H1 (cell line): Measurements from ENCODE around the gene NGEF. TPM values are rescaled to one million over a fixed set of nuclear protein-coding genes. Genes with fewer than 3 reads are reported as not detected.

Experiments
- CTCF ChIA-PET: fragments of 300-600 bp; sonication (Branson Sonifier 250); formaldehyde crosslinking; loops from one replicate; lab custom pipeline; 2021; ENCODE audit not compliant: partially characterized antibody; lab: Charles Lee
- POLR2A ChIA-PET: fragments of 300-600 bp; sonication (Branson Sonifier 250); formaldehyde crosslinking; loops from one replicate; lab custom pipeline; 2021; ENCODE audit warnings: inconsistent platforms; ENCODE audit not compliant: partially characterized antibody; lab: Charles Lee
- DNase-seq, 2 experiments: peaks; one replicate each; pipeline versions ENCODE4 v3.0.0 to v3.0.0-alpha.2; 2010 to 2022; ENCODE audit warnings: low spot score in 2 of 2, low read depth in 1 of 2, mixed read lengths in 1 of 2
- FAIRE-seq: peaks from 2 replicates; lab custom pipeline; 2011; peaks lifted over from hg19 to GRCh38; lab: Jason Lieb, UNC
- H2AFZ ChIP-seq: 2 replicates; pipeline ENCODE4 v1.8.1; 2012; ENCODE audit warnings: low read length, inconsistent platforms
- H2AK5ac ChIP-seq: 2 replicates; pipeline ENCODE4 v1.6.1; 2013; ENCODE audit warnings: low read depth, low read length
- H2BK120ac ChIP-seq: replicated peaks from 2 replicates; pipeline ENCODE3; 2013; ENCODE audit warnings: low read depth, low read length, inconsistent platforms
- H2BK12ac ChIP-seq: 2 replicates; pipeline ENCODE4 v1.6.1; 2013; ENCODE audit warnings: low read depth, low read length
- H2BK15ac ChIP-seq: 2 replicates; pipeline ENCODE4 v1.6.1; 2013; ENCODE audit warnings: low read length
- H2BK20ac ChIP-seq: 2 replicates; pipeline ENCODE4 v1.6.1; 2013; ENCODE audit warnings: low read length
- H2BK5ac ChIP-seq: 2 replicates; pipeline ENCODE4 v1.6.1; 2013; ENCODE audit warnings: low read depth, low read length
- H3K14ac ChIP-seq: 2 replicates; pipeline ENCODE4 v1.6.1; 2013; ENCODE audit warnings: inconsistent platforms; ENCODE audit not compliant: insufficient read length
- H3K18ac ChIP-seq: 2 replicates; pipeline ENCODE4 v1.6.1; 2013; ENCODE audit warnings: low read length; ENCODE audit errors: extremely low read depth
- H3K23ac ChIP-seq: 2 replicates; pipeline ENCODE4 v1.6.1; 2013; ENCODE audit warnings: inconsistent platforms; ENCODE audit not compliant: insufficient read length
- H3K23me2 ChIP-seq: 2 replicates; pipeline ENCODE4 v1.6.1; 2013; ENCODE audit warnings: low read depth, low read length
- H3K27ac ChIP-seq: 2 replicates; pipeline ENCODE4 v1.6.1; 2011; ENCODE audit warnings: low read depth, low read length, inconsistent platforms
- H3K27me3 ChIP-seq, 4 experiments: replicated peaks in 1 of 4; 1 replicate in 1 of 4; 2 replicates in 3 of 4; pipeline versions ENCODE4 v1.6.1 to v1.8.1; 2011 to 2013; ENCODE audit warnings: low read length in 3 of 4, mild to moderate bottlenecking in 3 of 4, inconsistent platforms in 2 of 4, mixed read lengths in 2 of 4, moderate library complexity in 1 of 4; ENCODE audit not compliant: control insufficient read depth in 3 of 4, insufficient read depth in 3 of 4; ENCODE audit errors: extremely low read depth in 1 of 4
- H3K36me3 ChIP-seq, 4 experiments: 2 replicates each; pipeline versions ENCODE4 v1.6.1 to v1.8.1; 2011 to 2013; ENCODE audit warnings: mild to moderate bottlenecking in 4 of 4, low read length in 3 of 4, moderate library complexity in 2 of 4, control low read depth in 1 of 4, inconsistent platforms in 1 of 4; ENCODE audit not compliant: insufficient read depth in 4 of 4, control insufficient read depth in 2 of 4
- H3K4ac ChIP-seq: replicated peaks from 2 replicates; pipeline ENCODE3; 2013; ENCODE audit warnings: low read length, low read depth, mixed read lengths, inconsistent platforms; ENCODE audit not compliant: insufficient read length
- H3K4me1 ChIP-seq, 4 experiments: replicated peaks in 1 of 4; 1 replicate in 1 of 4; 2 replicates in 3 of 4; pipeline versions ENCODE4 v1.6.1 to v1.8.1; 2011 to 2013; ENCODE audit warnings: low read length in 3 of 4, inconsistent platforms in 2 of 4, mixed read lengths in 1 of 4; ENCODE audit not compliant: insufficient read depth in 4 of 4, control insufficient read depth in 3 of 4
- H3K4me2 ChIP-seq, 2 experiments: 2 replicates each; pipeline versions ENCODE4 v1.6.1 to v1.8.1; 2011 to 2013; ENCODE audit warnings: low read depth in 2 of 2, low read length in 2 of 2, control low read depth in 1 of 2, inconsistent platforms in 1 of 2, mild to moderate bottlenecking in 1 of 2; ENCODE audit not compliant: insufficient read depth in 1 of 2
- H3K4me3 ChIP-seq, 4 experiments: fragments of 200-600, 300-600 bp in 1 of 4; sonication (generic), shearing (Covaris generic), sonication (Bioruptor Twin) in 1 of 4; 2 replicates each; pipeline versions ENCODE4 v1.5.1 to v1.8.1; 2011 to 2016; ENCODE audit warnings: low read length in 4 of 4, low read depth in 3 of 4, control low read depth in 2 of 4, inconsistent platforms in 2 of 4, mild to moderate bottlenecking in 2 of 4, mixed read lengths in 1 of 4, moderate library complexity in 1 of 4; ENCODE audit not compliant: insufficient read depth in 2 of 4; ENCODE audit errors: extremely low read depth in 1 of 4
- H3K56ac ChIP-seq: replicated peaks from 2 replicates; pipeline ENCODE3; 2013; ENCODE audit warnings: low read depth, mild to moderate bottlenecking, mixed read lengths, low read length, inconsistent platforms; ENCODE audit not compliant: insufficient read length
- H3K79me1 ChIP-seq: 2 replicates; pipeline ENCODE4 v1.6.1; 2013; ENCODE audit warnings: low read depth, low read length, control low read depth
- H3K79me2 ChIP-seq, 2 experiments: 2 replicates each; pipeline versions ENCODE4 v1.6.1 to v1.8.1; 2012 to 2013; ENCODE audit warnings: low read length in 2 of 2, mild to moderate bottlenecking in 2 of 2, inconsistent platforms in 1 of 2; ENCODE audit not compliant: insufficient read depth in 2 of 2, control insufficient read depth in 1 of 2
- H3K9ac ChIP-seq, 4 experiments: replicated peaks in 1 of 4; 1 replicate in 1 of 4; 2 replicates in 3 of 4; pipeline versions ENCODE4 v1.6.1 to v1.8.1; 2011 to 2013; ENCODE audit warnings: low read depth in 3 of 4, low read length in 3 of 4, control low read depth in 2 of 4, mild to moderate bottlenecking in 2 of 4, moderate library complexity in 2 of 4, inconsistent platforms in 1 of 4; ENCODE audit errors: extremely low read depth in 1 of 4
- H3K9me3 ChIP-seq, 2 experiments: 2 replicates each; pipeline versions ENCODE4 v1.6.1 to v1.8.1; 2012 to 2013; ENCODE audit warnings: mild to moderate bottlenecking in 2 of 2, moderate library complexity in 2 of 2, control low read depth in 1 of 2, inconsistent platforms in 1 of 2, low read depth in 1 of 2, low read length in 1 of 2, mixed read lengths in 1 of 2; ENCODE audit not compliant: insufficient read depth in 2 of 2
- H4K20me1 ChIP-seq, 2 experiments: replicated peaks in 1 of 2; 2 replicates each; pipeline versions ENCODE3 to v1.8.1; 2011 to 2013; ENCODE audit warnings: inconsistent platforms in 2 of 2, low read length in 2 of 2, mild to moderate bottlenecking in 1 of 2; ENCODE audit not compliant: insufficient read depth in 2 of 2, control insufficient read depth in 1 of 2
- H4K5ac ChIP-seq: 2 replicates; pipeline ENCODE4 v1.6.1; 2013; ENCODE audit warnings: low read length, low read depth, mixed read lengths, inconsistent platforms; ENCODE audit not compliant: insufficient read length
- H4K8ac ChIP-seq: 2 replicates; pipeline ENCODE4 v1.8.0; 2013; ENCODE audit warnings: mild to moderate bottlenecking, moderate library complexity, low read length, inconsistent platforms; ENCODE audit not compliant: insufficient read depth; ENCODE audit errors: extremely low read depth
- H4K91ac ChIP-seq: replicated peaks from 2 replicates; pipeline ENCODE3; 2013; ENCODE audit warnings: low read length, mixed read lengths, inconsistent platforms; ENCODE audit not compliant: insufficient read length
- BRCA1 ChIP-seq: IDR thresholded peaks from 2 replicates; pipeline ENCODE4 v1.6.1; 2012; ENCODE audit warnings: low read depth, low read length, improper control_type of control experiment
- HDAC2 ChIP-seq, 2 experiments: fragments of 300-600 bp in 1 of 2; sonication (generic) in 1 of 2; IDR thresholded peaks; 2 replicates each; pipeline ENCODE4 v1.6.1; 2011 to 2012; ENCODE audit warnings: low read depth in 2 of 2, low read length in 2 of 2, mild to moderate bottlenecking in 2 of 2, moderate library complexity in 2 of 2, borderline replicate concordance in 1 of 2, inconsistent platforms in 1 of 2
- RAD21 ChIP-seq, 2 experiments: IDR thresholded peaks in 1 of 2; conservative IDR thresholded peaks in 1 of 2; 2 replicates each; pipeline ENCODE4 v1.6.1; 2011; ENCODE audit warnings: low read depth in 2 of 2, low read length in 2 of 2, improper control_type of control experiment in 1 of 2, inconsistent platforms in 1 of 2, mild to moderate bottlenecking in 1 of 2, moderate library complexity in 1 of 2
- WGBS, 2 experiments: shearing (Covaris generic) in 1 of 2; methylation state at CpG; one replicate each; pipeline versions ENCODE4 v1.1.6 to v1.1.7; 2013 to 2015; ENCODE audit warnings: low lambda C conversion rate in 2 of 2, mixed read lengths in 2 of 2, inconsistent platforms in 1 of 2, low coverage in 1 of 2, missing lambda C conversion rate in 1 of 2; ENCODE audit not compliant: insufficient replicate concordance in 2 of 2, insufficient coverage in 1 of 2, insufficient read length in 1 of 2; ENCODE audit errors: extremely low coverage in 1 of 2, missing lambda C conversion rate in 1 of 2; 5-methylcytosine and 5-hydroxymethylcytosine counted together
- polyA plus RNA-seq, 7 experiments: library from polyadenylated mRNA; depleted of rRNA in 3 of 7; stranded (reverse) in 5 of 7; unstranded in 2 of 7; fragments of >200 nt in 5 of 7; fragments of 200-250 nt in 2 of 7; gene quantifications; 1 replicate in 5 of 7; 2 replicates in 1 of 7; 4 replicates in 1 of 7; pipeline versions ENCODE4 v1.2.1 to v1.2.3, GENCODE V29; 2011 to 2013; ENCODE audit warnings: missing spikeins in 2 of 7, mixed read lengths in 2 of 7
- total RNA-seq: library from RNA; stranded (reverse); fragmentation: NEBNext Ultra II Directional; extraction: Animal tissue kit (Norgen Biotek cat#: 25700); gene quantifications from 2 replicates; pipeline ENCODE4 v1.2.1, GENCODE V29; 2021
- TF ChIP-seq, protein P1 (sequence below): IDR thresholded peaks from 2 replicates; pipeline ENCODE4 v1.6.1; 2011; ENCODE audit warnings: low read depth, mild to moderate bottlenecking, low read length; ENCODE audit not compliant: insufficient read depth

Gene NGEF
- total and polyA plus RNA-seq, 2 of the 8 experiments (the other 6 are each of a cell fraction or from before 2014, with no cell fraction given) = 2.7 to 3.2 TPM

DNA sequence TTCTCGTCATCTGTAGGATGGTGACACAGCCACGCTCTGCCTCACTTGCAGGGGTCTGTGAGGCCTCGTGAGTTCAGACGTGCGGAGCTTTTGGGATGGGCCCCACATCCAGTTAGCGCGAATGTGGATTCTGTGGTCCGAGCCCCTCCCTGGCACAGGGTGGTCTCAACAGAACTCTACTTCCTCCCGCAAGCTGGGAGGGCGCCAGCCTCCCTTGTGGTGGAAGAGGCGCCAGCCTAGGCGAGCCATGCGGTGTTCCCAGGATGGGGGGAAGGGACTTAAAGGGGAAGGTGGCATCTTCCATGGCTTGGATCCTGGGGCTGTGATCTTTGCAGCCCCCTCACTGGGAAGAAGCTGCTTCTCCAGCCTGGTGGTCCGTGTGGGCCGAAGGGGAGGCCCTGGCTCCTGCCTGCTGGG, 141.6 kb downstream of the NGEF start:
- H3K9ac ChIP-seq = no peak overlapping the region
- H3K4ac ChIP-seq = no peak overlapping the region
- no peak overlapping the region for H3K18ac ChIP-seq
- no peak overlapping the region for H2BK20ac ChIP-seq
- peaks cover 0 to 9% (median 6%) of the 10 kb centered on the region in 4 experiments; a peak in 5 of 7 replicates for H3K27me3 ChIP-seq
- no peak overlapping the region for H3K4me3 ChIP-seq
- no peaks in the 10 kb centered on the region for H3K9me3 ChIP-seq
- no peak overlapping the region for H3K27ac ChIP-seq
- no peaks in the 10 kb centered on the region for H3K36me3 ChIP-seq
- no peak overlapping the region for H4K91ac ChIP-seq
- no peak overlapping the region for H2AK5ac ChIP-seq
- H3K56ac ChIP-seq = no peak overlapping the region
- H2BK5ac ChIP-seq = no peak overlapping the region
- H3K23me2 ChIP-seq = peaks cover 6% of the 10 kb centered on the region; the same call in 1 of the 2 replicates
- peaks cover 0 to 3% of the 10 kb centered on the region in 2 experiments for H4K20me1 ChIP-seq
- DNase-seq = no peak
- ChIA-PET POLR2A (interaction anchor here (1.2 to 1.6 kb wide), 2 partner anchors 10 to 16 kb away, joined by 3 read pairs; no protein-coding TSS in a partner anchor), CTCF (interaction anchor here (1.0 to 3.0 kb wide), 9 partner anchors 10 to 623 kb away, joined by 3 to 13 read pairs (median 4); no protein-coding TSS in a partner anchor)
- no peak overlapping the region; the same call in 1 of the 2 replicates for H4K8ac ChIP-seq
- no peaks in the 10 kb centered on the region for H3K79me2 ChIP-seq
- H3K4me2 ChIP-seq = no peak overlapping the region
- FAIRE-seq = no peak
- TF ChIP-seq BRCA1 = no peak
- TF ChIP-seq RAD21 (IDR thresholded peaks at IDR 0.05 in 1 of 2, conservative IDR thresholded peaks at IDR 0.05 in 1 of 2; ENCODE audit: low read depth in 2 of 2, low read length in 2 of 2) = no peak
- no peak for TF ChIP-seq HDAC2 (IDR thresholded peaks at IDR 0.05; ENCODE audit: borderline replicate concordance in 1 of 2, low read depth in 2 of 2, low read length in 2 of 2)
- TF ChIP-seq, protein P1, sequence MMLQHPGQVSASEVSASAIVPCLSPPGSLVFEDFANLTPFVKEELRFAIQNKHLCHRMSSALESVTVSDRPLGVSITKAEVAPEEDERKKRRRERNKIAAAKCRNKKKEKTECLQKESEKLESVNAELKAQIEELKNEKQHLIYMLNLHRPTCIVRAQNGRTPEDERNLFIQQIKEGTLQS = no peak
- no peaks in the 10 kb centered on the region for H3K79me1 ChIP-seq
- WGBS, 2 experiments = 86% methylated on average over 15 of the region's 15 CpGs; no CpG with 5 or more reads in 1 of the 2 experiments
- H3K23ac ChIP-seq = no peak overlapping the region
- no peak overlapping the region for H2AFZ ChIP-seq
- H2BK15ac ChIP-seq = no peak overlapping the region
- no peak overlapping the region for H4K5ac ChIP-seq
- H3K14ac ChIP-seq = no peak overlapping the region
- H3K4me1 ChIP-seq = no peaks in the 10 kb centered on the region; a peak in 2 of 7 replicates
- no peak overlapping the region for H2BK12ac ChIP-seq
- no peak overlapping the region for H2BK120ac ChIP-seq
